Stimulated activated CD4-positive, alpha-beta T cell treated with anti-CD3 and anti-CD28 coated beads, Interleukin-15, amount 100 ng/mL, for 24 hours (primary cell): ENCODE data around the gene KANK2.
"Not testable (repeated sequence)": the region's sequence is repeated elsewhere in the genome, so short reads cannot be mapped to it uniquely, and the experiment has no call there.

Experiments used
- DNase-seq: peaks from one replicate; pipeline ENCODE4 v3.0.0-alpha.2; 2020

The KANK2 gene

DNA sequence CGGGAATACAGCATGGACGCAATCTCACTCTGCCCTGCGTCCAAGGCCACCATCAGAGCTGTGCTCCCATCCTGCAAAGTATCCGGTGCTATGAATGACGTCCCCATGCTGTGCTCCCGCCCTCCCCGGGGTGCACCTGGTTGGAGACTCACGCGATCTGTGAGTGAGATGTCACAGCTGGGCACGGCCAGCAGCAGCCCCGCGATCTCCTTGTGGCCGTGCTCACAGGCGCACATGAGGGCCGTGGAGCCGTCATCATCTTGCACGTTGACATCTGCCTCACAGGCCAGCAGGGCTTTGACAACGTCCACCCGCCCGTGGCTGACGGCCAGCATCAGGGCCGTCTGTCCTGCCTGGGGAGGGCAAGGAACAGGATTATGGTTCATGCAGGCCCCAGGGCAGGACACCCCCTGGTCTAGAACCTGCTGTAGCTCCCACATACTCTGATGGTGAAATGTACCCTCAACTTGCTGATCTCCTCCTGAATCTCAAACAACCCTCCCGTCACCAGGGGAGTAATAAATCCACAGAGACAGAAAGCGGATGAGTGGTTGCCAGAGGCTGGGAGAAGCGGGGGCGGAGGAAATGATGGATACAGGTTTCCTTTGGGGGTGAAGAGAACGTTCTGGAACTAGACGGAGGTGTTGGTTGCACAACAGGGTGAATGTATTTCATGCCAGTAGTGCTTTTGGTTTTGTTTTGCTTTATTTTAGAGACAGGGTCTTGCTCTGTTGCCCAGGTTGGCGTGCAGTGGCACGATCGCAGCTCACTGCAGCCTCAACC lies 27.3 kb downstream of the KANK2 start:
- no peak for DNase-seq

- no peak for DNase-seq
Measured at GRCh38 chr19:11168568-11168967, 28.8 kb downstream of the KANK2 start.

DNA sequence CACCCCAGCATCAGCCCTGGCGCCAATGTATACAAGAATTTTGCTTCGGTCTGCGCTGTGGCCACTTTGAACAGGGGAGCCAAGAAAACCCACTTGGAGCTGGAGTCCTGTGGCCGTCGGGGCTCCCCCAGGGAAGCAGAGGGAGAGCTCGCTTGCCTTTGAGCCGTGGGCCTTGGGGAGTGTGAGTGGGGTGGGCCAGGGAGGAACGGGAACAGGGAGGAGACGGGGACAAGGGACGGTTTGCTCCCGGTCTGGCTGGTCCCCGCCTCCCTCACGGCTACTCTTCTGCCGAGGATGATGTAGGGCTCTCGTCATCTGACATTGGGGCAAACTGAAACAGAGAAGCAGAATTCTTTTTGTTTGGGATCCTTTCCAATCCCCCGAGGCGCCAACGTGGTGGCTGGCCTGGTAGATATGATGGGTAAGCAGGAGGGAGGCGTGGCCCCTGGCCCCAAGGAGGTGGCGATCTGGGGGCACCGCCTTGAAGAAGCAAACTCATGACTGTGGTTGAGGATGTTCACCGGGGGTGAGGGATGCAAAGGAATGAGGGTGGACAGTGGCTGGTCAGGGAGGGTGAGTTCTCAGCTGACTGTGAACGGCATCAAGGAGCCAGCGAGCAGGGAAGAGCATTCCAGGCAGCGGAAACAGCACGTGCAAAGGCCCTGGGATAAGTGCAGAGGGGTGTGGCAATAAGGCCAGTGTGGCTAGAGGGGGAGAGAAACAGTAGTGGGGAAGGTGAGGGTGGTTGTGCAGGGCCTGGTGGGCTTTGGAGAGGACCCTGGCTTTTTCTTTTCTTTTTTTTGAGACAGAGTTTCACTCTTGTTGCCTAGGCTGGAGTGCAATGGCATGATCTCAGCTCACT lies 30.8 kb downstream of the KANK2 start:
- DNase-seq, result no peak

DNA sequence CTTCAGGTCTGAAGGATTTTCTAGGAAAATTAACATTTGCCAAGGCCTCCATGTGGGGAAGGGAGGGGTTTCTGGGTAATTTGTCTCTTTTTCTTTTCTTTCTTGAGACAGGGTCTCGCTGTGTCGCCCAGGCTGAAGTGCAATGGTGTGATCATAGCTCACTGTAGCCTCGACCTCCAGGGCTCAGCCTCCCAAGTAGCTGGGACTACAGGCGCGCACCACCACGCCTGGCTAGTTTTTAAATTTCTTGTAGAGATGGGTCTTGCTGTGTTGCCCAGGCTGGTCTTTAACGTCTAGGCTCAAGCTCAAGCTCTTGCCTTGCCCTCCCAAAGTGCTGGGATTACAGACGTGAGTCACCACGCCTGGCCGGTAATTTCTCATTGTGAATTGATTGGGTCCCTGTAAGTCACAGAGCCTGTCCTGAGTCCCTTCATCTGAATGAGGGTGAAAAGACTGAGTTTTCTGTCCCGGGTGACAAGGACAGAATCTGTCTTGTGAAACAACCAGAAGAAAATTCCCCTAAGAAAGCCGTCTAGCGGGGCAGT lies 31.8 kb downstream of the KANK2 start:
- DNase-seq, result no peak

DNA sequence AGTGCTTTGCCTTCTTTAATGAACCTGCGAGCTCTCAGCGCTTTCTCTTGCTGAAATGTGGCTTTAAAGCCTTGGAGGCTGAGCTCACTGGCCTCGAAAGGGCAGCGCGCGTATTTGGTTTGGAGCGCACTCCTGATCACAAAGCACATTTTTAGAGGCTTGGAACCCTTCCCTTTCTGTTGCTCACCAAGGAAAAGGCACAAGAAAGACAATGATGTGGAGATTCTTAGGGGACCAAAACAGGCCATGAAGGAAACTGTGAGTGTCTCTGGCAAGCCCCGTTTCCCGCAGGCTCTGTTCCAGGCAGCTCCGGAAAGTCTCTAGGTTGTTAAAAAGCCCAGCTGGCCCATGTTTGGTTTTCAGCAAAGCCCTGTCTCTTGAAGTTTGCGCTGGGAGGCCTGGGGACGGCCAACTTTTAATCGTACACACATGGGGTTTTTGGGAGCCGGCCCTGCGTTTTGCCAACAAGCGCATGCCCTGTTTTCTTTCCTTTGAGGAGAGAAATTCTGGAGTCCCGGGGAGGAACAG lies 32.4 kb downstream of the KANK2 start:
- DNase-seq, result no peak

- DNase-seq, result no peak
Measured at GRCh38 chr19:11164296-11164695, 33.0 kb downstream of the KANK2 start.

DNA sequence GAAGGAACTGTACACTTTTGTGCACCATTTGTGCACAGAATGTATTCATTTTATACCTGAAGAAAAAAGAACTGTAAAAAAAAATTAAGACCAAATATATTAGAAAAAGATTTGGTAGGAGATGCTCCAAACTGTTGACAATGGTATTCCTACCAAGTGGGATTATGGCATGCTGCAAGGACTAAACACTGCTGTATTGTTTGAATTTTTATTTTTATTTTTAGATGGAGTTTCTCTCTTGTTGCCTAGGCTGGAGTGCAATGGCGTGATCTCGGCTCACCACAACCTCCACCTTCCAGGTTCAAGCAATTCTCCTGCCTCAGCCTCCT lies 36.9 kb downstream of the KANK2 start:
- not testable (repeated sequence) for DNase-seq

- DNase-seq, result no peak
Measured at GRCh38 chr19:11159598-11160439, 37.5 kb downstream of the KANK2 start.

DNA sequence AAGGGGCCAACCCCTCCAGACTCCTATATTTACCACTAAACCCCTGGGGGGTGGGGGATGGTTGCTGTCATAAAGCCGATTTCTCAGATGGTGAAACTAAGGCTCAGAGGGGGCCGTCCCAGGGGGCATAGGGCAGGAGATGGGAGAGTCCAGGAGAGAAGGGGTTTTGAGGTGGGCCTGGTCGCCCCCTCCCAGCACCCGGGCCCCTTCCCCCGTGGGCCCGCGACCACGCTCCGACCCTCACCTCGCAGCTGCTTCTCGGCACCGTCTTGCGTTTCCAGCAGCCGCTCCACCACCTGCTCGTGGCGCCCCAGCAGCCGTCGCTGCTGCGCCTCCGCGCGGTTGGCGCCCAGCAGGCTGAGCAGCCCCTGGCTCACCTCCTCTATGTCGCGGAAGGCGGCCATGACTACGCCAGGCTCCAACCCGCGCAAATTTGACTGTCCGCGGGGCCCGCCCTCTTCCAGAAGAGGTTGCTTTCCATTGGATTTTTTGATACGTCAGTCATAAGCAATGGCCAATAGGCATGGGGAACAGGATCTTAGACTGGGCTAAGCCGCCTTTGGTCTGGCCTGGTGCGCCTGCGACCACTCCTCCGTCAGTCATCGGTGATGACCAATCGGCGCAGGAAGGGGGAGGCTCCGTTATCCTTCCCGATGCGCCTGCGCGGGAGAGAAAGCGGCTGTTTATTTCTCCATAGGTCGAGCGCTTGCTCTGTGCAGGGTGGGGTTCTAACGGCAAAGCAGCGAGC lies 41.8 kb downstream of the KANK2 start, which contains the start of gene SPC24:
Gene SPC24, minus strand, starts transcription at position 410 of the 748 bp plus-strand sequence. Its CDS starts 6 bp downstream, at position 404.
- DNase-seq, result peak; percentile 96

GRCh38 chr19:11154683-11155047 lies 42.7 kb downstream of the KANK2 start:
- DNase-seq, result no peak

DNA sequence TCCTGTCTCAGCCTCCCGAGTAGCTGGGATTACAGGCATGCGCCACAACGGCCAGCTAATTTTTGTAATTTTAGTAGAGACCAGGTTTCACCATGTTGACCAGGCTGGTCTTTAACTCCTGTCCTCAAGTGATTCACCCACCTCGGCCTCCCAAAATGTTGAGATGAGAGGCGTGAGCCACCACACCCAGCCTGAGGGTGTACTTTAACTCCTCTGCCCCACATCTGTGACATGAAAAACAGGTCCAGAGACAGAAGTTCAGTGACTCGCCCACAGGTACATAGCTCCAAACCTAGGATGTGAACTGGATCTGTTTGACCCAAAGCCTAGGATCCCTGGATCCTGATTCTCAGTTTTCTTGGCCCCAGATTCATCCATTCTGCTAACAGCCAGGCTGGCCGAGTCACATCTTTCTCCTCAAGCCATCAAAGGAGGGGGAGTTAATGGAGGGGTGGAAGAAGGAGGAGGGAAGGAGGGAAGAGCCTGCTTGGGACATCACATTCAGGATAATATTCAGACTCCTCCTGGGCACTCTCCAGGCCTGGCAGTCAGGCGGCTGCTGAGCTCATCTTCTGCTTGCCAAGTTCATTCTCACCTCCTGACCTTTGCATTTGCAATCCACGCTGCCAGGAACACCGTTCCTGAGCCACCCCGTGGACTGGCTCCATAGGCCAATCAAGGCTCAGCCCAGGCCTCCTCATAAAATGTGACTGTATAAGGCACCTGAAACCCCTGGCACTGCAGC lies 44.9 kb downstream of the KANK2 start:
- no peak for DNase-seq

- no peak for DNase-seq
Measured at GRCh38 chr19:11151181-11151580, 46.2 kb downstream of the KANK2 start.

DNA sequence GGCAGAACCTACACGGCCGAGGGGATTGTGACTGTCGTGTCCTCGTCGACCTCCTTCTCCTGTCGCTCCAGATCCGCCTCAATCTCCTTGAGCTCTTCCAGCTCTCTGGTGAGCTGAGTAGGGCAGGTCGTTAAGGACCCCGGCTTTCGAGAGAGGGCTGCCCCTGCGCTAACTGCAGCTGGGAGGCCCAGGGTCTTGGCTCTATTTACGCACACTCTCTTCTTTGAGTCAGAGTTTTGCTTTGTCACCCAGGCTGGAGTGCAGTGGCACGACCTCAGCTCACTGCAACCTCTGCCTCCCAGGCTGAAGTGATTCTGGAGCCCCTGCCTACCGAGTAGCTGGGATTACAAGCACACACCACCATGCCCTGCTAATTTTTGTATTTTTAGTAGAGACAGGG lies 49.3 kb downstream of the KANK2 start:
- DNase-seq, result no peak

GRCh38 chr19:11145536-11145924 lies 51.8 kb downstream of the KANK2 start:
- no peak for DNase-seq

GRCh38 chr19:11142528-11143171 lies 54.7 kb downstream of the KANK2 start:
- no peak for DNase-seq

DNA sequence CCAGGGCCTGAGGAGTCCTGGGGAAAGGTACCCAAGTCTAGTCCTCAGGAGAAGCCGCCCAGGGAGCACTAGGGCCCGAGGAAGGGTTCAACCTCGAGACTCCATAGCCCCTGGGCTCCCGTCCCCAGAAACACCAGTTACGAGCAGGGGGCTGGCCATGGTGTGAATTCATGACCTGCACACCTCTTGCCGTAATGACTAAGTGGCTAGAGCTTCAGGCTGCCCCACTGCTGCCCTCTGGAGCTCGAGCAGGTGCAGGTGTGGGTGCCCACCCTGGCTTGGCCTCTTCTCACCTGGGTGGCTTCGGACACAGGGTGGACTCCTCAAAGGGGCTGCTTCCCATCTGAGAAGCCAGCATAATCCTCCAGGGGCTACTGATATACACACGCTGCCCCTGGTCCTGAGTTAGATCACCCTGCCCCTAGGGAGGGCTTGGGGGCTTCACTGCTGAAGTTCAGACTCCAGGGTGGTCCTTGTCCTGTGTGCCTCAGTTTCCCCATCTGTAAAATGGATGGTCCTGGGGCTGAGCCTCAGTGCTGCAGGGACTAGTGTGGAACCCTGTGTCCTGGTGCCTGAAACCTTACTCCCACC lies 55.3 kb downstream of the KANK2 start:
- no peak for DNase-seq

GRCh38 chr19:11140896-11141295 lies 56.4 kb downstream of the KANK2 start:
- no peak for DNase-seq

DNA sequence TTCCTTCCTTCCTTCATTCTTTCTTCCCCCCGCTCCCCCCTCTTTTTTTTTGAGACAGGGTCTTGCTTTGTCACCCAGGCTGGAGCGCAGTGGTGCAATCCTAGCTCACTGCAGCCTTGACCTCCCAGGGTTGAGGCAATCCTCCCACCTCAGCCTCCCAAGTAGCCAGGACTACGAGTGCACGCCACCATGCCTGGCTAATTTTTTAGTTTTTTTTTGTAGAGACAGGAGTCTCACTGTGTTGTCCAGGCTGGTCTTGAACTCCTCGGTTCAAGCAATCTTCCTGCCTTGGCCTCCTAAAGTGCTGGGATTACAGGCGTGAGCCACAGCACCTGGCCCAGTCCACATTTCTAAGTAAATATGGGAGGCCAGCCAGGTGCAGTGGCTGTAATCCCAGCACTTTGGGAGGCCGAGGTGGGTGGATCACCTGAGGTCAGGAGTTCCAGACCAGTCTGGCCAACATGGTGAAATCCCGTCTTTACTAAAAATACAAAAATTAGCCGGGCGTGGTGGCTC lies 57.3 kb downstream of the KANK2 start:
- not testable (repeated sequence) for DNase-seq

DNA sequence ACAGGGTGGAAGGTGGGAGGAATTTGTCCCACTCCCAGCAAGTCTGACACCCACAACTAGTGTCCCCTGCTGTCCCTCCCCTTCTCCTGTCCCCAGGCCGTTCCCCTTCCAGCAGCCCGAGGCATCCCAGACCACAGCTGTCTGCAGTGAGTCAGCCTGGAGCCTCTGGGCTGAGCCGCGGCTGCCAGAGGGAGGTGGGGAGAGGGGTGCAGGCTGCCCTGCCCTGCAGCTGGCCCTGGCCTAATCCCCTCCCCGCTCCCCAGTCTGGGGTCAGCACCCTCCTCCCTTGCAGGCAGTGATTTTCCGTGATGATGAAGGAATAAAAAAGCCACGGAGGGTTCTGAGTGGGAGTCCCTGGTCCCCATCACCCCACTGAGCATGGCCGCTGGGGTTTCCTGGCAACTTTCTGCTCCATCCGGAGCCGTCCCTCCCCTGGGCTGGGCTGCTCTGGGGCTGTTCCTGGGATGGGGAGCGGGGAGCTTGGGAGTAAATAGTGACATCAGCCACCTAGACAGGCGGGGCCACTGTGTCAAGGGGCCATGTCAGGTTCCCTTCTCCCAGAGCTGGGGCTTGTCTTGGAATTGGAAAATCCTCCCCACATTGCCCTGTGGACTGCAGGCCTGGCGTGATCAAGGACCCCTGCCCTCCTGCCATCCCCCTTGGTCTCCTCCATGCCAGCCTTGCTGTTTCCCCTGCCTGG lies 58.6 kb downstream of the KANK2 start:
- no peak for DNase-seq
